Measurements from ENCODE around the gene CGB8. TPM values are rescaled to one million over a fixed set of nuclear protein-coding genes. Genes with fewer than 3 reads are reported as not detected.

The CGB8 gene
- total RNA-seq, 2 donors from 2014 or later: not detected

GRCh38 chr19:48997972-48998371 lies 50.9 kb downstream of the CGB8 start:
- Mint-ChIP-seq H3K27ac (no peak overlapping the region), H3K36me3 (no peaks in the 10 kb centered on the region)

More at GRCh38 chr19:48997972-48998371, 50.9 kb downstream of the CGB8 start:
- no peaks in the 10 kb centered on the region for H3K9me3 Mint-ChIP-seq
- DNase-seq (ENCODE audit: low spot score) (no peak), ATAC-seq (no peak)
- H3K27me3 Mint-ChIP-seq: no peaks in the 10 kb centered on the region
- peaks cover 18 to 28% of the 10 kb centered on the region in 2 donors for H3K4me1 Mint-ChIP-seq (ENCODE audit: low read depth in 2 of 2)
- H3K4me3 Mint-ChIP-seq: no peak overlapping the region

Other genes with a start within 250 kb of the CGB8 start
- gene BCAT2, start 238.1 kb downstream of the CGB8 start, total RNA-seq: 10 to 100 TPM; 31.7 to 40.4 TPM
- gene HSD17B14, start 212.6 kb downstream of the CGB8 start, total RNA-seq: under 1 TPM in 1 of 2 donors, not detected in 1; 0.26 TPM
- 1 to 10 TPM; 3.8 to 5.4 TPM for gene PLEKHA4, start 180.5 kb downstream of the CGB8 start, total RNA-seq
- gene PPP1R15A, start 176.7 kb downstream of the CGB8 start, total RNA-seq: 100 to 1,000 TPM in 1 of 2 donors, 10 to 100 TPM in 1; 74.1 to 111 TPM
- gene TULP2, start 150.4 kb downstream of the CGB8 start, total RNA-seq: not detected
- gene NUCB1, start 148.8 kb downstream of the CGB8 start, total RNA-seq: 100 to 1,000 TPM; 213 to 270 TPM
- gene DHDH, start 115.4 kb downstream of the CGB8 start, total RNA-seq: under 1 TPM in 1 of 2 donors, not detected in 1; 0.43 TPM
- gene BAX, start 94.2 kb downstream of the CGB8 start, total RNA-seq: 100 to 1,000 TPM; 203 to 305 TPM
- gene FTL, start 83.8 kb downstream of the CGB8 start, total RNA-seq: 1,000 to 10,000 TPM; 1,643 to 2,467 TPM
- 100 to 1,000 TPM in 1 of 2 donors, 10 to 100 TPM in 1; 85.7 to 119 TPM for gene GYS1, start 55.8 kb downstream of the CGB8 start, total RNA-seq
- gene RUVBL2, start 55.2 kb downstream of the CGB8 start, total RNA-seq: 100 to 1,000 TPM; 101 to 173 TPM
- not detected for gene LHB, start 32.0 kb downstream of the CGB8 start, total RNA-seq
- not detected for gene CGB3, start 24.8 kb downstream of the CGB8 start, total RNA-seq
- gene CGB2, start 17.2 kb downstream of the CGB8 start, total RNA-seq: not detected
- not detected for gene CGB1, start 12.2 kb downstream of the CGB8 start, total RNA-seq
- gene CGB5, start 5.3 kb downstream of the CGB8 start, total RNA-seq: not detected
- gene CGB7, start 8.6 kb upstream of the CGB8 start, total RNA-seq: not detected
- gene NTF4, start 15.7 kb upstream of the CGB8 start, total RNA-seq: not detected
- gene KCNA7, start 23.6 kb upstream of the CGB8 start, total RNA-seq: not detected
- gene SNRNP70, start 36.3 kb upstream of the CGB8 start, total RNA-seq: 100 to 1,000 TPM; 185 to 346 TPM
- 1 to 10 TPM; 6.0 to 6.1 TPM for gene LIN7B, start 65.3 kb upstream of the CGB8 start, total RNA-seq
- 1 to 10 TPM in 1 of 2 donors, under 1 TPM in 1; 0.95 to 2.9 TPM for gene C19orf73, start 70.0 kb upstream of the CGB8 start, total RNA-seq
- gene PPFIA3, start 70.4 kb upstream of the CGB8 start, total RNA-seq: 10 to 100 TPM in 1 of 2 donors, 1 to 10 TPM in 1; 7.0 to 11.3 TPM
- not detected for gene HRC, start 106.3 kb upstream of the CGB8 start, total RNA-seq
- not detected for gene TRPM4, start 108.7 kb upstream of the CGB8 start, total RNA-seq

Measured in natural killer cell treated with Interleukin-12 subunit alpha and Interleukin-12 subunit beta and Interleukin-15 and Interleukin-18, amount 100 ng/mL, for 72 hours (primary cell).